DMS153 treated with DMSO at 0.1 percent for 48 hours (cell line): ENCODE results near the gene NDUFA5.

Experiments
- DNase-seq: peaks from one replicate; lab custom pipeline; 2025; ENCODE audit not compliant: unreplicated experiment; lab: John Stamatoyannopoulos, UW

NDUFA5 gene

DNA sequence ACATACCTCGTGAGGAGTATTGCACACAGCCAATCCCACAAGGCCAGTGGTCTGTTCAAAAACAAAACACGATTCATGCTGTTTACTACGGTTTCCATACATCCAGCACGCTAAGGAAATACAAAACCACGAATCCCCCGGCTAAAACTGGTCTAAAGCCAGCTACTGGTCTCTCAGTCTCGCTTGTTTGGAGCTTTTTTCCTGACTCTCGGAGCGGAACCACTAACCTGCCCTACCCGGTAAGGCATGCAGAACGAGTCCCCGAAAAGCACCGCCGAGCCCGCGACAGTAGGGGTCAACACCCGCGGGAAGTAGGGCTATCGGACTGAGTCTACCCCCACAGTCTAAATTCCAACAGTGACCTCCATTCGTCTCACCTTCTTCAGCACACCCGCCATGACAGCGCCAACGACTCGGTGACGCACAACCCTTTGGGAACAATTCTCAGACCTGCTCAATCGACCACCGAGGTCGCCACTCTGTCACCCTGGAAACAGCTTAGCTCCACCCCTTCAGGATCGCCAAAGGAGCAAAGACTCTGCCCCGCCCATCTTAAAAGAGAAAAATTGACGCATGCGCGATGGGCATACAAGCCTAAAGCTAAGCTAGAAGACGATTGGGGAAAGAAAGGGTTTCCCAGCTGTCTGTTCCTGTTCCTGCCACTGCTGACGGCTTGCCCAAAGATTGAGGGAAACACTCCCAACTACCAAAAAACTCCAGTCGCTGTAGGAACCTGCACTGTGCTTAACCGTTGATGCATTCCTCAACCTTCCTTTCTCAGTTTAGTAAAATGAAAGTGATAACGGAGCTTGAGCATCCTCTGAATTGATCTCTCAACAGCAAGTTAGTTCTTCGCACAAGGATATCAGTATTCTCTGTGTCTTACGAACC, at the start of gene NDUFA5:
Gene NDUFA5, minus strand, starts transcription at position 421 of the 891 bp plus-strand sequence. Its CDS starts 23 bp downstream, at position 398.
- peak; percentile 98 for DNase-seq

DNA sequence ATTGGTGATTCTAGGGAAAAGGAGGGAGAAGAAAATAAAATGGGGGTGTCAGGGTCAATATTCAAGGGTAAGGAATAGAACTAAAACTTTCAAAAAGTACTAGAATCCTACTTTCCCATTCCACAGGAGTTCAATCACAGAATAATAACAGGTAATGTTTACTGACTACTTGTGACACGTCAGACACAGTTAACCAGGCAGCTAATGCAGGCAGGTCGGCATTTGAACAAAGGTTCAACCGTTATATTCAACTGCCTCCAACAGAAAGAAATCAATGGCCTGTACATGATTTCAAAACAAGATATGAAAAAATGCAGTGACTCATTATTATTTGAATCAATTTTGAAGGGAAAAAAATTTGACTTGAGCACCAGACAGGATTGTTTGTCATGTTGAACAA, 47.1 kb upstream of the NDUFA5 start:
- no peak for DNase-seq

DNA sequence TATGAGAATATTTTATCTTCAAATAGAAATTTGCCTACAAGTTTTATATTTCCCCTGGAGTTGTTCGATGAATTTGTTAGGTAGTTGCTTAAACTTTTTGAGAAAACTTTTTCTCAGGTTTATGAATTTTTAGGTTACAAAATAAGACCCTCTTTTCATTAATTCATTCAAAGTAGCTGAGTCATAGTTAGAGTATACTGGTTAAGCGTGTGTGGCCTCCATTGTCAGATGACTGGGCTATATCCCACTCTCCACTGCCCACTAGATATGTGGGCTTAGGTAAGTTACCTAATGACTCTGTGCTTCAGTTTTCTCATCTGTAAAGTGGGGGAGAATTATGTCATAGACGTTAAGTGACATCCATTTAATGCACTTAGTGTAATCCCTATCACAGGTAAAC, 45.0 kb upstream of the NDUFA5 start:
- DNase-seq: no peak

DNA sequence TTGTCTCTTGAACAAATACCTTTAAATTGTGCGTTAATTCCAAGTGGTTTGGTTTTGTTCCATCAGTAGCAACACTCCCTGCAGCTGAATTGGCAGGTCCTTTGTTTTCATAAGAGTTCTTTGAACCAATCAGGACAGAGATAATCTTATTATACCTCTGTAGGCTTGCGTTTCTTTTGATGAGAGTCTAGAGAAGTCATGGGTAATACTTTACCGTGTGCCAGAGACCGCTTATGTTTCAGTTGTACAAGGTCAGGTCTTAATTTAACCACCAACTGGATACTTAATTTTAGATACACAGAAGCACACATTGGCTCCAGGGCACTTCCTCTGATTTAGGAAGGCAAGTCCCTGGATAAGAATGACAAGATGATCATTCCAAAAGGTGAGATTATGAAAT, 43.9 kb upstream of the NDUFA5 start, which contains the start of gene ASB15:
Gene ASB15, plus strand, starts transcription at position 292 of the 400 bp plus-strand sequence. CDS start 12,682 bp downstream, outside the sequence.
- DNase-seq: peak; percentile 29

DNA sequence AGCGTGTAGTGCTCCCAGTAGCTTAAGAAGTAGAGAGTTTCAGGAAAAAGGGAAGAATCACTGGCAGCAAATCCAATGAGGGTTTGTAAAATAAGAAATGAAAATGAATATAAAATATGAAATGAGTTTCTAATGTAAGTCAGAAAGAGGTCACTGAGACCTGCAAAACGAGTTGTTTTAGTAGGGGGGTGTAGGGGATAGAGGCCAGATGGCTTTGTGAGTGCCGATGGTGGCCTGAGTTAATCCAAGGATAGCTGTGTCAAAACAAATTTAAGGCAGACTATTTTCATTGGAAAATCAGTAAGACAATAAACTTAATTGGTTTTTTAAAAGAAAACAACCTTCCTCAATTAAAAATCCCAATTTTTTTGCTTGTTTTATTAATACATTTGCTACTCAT, 43.3 kb upstream of the NDUFA5 start:
- no peak for DNase-seq

DNA sequence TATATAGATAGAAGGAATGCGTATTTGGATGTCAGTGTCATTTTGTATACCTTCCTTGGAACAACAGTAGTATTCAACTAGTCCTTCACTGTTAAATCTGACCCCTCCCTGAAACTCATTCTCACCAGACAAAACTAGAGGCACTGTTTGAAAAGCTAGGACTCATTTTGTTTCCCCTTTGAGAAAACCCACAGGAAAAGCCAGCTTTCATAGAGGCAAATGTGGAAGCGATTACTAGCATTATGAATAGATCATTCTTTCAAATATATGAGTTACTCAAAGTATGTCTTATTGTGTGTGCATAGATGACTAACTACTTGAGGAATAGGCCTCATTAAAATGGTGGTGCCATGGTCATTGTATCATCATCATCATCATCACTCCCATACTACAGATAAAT, 42.1 kb upstream of the NDUFA5 start:
- DNase-seq: no peak

DNA sequence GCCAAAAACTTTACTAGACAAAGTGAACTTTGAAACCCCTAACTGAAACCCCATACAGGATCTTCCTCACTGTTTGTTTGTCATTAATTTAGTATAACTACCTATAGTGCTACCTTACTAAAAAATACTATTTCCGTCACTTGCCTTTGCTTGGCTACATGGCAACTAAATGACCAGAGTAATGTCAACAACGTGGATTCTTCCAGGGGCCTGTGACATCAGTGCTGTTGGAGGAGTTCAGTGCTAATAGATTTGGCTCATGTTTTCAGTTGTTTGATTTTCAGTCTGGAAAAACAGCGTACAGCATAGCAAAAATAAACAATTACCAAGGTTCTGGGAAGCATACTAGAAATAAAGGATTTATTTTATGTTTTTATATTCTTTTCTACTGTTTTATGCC, 41.0 kb upstream of the NDUFA5 start:
- no peak for DNase-seq

DNA sequence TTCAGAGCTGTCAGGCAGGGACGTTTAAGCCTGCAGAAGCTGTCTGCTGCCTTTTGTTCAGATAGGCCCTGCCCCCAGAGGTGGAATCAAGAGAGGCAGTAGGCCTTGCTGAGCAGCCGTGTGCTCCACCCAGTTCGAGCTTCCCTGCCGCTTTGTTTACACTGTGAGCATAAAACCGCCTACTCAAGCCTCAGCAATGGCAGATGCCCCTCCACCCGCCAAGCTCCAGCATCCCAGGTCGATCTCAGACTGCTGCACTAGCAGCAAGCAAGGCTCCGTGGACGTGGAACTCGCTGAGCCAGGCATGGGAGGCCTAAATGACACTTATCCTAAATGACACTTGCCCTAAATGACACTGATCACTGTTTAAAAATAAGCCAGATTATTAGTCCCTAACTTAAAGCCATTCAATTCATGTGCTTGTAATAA, 37.2 kb upstream of the NDUFA5 start:
- DNase-seq: peak; percentile 73

DNA sequence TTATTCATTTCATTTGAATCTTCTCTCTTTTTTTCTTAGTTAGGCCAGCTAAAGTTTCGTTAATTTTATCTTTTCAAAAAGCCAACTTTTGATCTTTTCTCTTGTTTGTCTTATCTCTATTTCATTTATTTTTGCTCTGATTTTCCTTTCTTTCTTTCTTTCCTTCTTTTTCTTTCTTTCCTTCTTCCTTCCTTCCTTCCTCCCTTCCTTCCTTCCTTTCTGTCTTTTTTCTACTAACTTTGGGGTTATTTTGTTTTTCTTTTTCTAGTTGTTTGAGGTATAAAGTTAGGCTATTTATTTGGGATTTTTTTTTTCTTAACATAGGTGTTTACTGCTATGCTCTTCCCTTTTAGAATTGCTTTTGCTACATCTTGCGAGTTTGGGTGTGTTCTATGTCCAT, 30.8 kb upstream of the NDUFA5 start:
- DNase-seq: no peak

DNA sequence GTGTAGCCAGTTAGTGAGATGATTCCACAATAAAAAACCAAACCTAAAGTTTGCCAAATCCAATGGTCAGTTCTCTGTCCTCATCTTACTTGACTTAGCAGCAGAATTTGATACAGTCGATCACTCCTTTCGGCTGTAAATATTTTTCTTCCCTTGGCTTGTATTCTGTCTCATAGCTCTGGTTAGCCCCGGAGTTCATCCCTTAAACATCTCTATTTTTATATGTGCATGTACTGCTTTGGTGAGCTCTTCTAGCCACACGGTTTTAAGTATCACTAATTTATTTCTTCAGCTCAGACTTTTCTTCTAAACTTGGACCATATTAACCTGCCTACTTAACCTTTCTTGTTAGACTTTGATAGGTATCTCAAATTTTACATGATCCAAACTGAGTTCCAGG, 26.2 kb upstream of the NDUFA5 start:
- DNase-seq: no peak

DNA sequence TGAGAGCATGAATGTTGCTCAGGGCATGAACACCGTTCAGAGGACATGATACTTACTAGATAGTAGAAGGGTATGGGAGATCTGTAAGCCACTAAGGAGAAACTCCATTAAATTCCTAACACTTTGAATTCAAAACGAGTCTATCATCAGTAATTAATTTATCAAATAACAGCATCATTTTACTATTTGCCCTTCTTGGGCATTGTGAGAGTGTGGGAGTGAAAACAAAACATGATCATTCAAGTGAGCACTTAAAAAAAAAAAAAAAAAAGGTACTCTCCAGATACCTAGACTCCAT, 23.5 kb upstream of the NDUFA5 start:
- DNase-seq: no peak

DNA sequence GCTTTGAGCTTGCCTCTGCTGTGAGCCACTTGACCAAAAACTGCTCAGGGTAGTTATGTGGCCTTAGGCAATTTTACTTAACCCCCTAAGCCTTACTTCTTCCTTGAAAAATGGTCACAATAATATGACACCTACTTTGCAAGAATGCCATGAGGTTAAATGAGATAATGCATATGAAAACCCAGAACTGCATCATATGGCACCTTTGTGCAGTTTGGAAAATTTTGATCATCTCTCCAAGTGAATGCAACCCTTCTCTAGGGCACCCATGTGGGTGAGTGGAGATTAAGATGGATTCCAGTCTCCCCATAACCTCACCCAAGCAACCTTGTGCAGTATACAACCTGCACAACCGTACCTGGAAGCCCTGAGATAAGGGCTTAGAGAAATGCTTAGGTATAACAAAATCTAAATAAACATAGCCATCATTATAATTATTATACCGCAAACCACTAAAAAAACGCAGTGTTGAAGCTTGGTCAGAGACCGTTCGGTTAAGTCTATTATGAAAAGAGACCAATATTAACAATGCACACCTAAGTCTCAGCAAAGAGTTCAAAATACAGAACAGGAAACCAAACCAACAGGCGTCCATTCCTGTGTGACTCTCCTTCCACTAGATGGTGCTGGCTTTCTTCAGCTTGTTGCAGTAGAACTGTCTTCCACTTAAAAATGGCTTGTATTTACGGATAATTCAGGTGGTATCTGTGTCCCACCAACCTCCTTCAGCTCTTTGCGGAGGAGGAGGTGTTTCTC, 23.0 kb upstream of the NDUFA5 start:
- peak; percentile 52 for DNase-seq

DNA sequence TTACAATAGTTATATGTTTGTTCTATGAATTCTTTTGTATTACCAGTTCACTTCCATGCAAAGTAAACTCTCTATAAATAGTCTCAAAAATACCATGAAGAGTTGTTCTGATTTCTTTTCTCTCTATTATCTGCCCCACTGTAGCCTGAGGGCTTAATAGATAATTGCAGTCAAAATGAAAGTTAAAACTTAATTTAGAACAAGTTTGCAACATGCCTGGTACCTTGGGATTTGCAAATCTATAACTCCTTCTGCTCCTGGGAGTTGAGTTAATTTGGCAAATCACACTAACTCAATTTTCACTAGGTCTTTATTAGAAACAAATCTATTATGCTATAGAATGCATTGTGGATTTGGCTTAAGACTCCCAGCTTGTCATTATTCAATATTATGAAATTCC, 21.8 kb upstream of the NDUFA5 start:
- no peak for DNase-seq

DNA sequence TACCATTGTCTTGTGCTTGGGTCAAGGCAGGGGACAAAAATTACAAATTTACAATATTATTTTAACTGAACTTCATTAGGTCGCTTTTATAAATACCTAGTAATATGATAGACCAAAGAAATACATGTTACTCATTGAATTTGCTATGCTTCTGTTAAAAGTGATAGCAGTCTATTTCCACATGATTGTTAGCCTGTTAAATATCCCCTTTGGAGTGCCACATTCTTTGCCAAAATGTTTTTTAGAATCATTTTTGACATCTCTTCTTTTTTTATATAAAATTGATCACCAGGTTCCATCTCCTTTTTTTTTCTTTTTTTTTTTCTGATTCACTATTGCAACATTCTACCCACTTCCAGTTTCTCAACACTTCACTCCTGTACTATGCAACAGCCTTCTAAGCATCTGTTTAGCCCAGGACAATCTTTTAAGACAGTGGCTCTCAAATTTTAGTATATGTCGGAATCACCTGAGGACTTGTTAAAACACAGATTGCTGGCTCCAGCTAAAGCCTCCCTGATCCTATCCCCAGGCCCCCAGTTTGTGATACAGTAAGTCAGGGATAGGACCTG, 16.4 kb upstream of the NDUFA5 start:
- DNase-seq: no peak

DNA sequence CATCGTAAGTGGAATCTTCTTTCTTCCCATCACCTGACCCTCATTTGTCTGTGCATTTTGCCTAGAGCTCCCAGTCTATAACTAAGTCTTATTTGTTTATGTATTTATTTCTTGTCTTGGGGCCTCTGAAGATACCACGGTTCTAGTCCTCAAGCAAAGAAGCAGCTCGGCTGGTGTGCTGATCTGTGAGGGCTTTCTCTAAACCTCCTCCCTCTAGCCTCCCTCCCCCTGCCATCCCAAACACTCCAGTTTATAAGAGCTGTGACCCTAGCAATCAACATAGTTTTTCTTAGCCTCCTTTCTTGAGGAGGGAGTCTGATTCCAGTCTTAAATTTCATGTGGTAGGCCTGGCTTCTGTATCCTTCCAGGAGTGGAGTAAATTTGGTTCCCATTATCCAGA, 15.7 kb upstream of the NDUFA5 start:
- DNase-seq: no peak

DNA sequence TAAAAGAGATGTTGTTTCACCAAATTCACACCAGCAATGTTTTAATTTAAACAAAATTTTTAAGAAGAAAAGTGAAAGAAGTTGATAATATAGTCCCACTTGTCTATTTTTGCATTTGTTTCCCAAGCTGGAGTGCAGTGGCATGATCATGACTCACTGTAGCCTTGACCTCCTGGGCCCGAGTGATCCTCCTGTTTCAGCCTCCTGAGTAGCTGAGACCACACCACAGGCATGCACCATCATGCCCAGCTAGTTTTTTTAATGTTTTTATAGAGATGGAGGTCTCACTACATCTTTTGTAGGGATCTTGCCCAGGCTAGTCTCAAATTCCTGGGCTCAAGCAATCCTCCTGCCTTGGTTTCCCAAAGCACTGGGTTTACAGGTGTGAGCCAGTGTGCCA, 14.1 kb upstream of the NDUFA5 start:
- no peak for DNase-seq

DNA sequence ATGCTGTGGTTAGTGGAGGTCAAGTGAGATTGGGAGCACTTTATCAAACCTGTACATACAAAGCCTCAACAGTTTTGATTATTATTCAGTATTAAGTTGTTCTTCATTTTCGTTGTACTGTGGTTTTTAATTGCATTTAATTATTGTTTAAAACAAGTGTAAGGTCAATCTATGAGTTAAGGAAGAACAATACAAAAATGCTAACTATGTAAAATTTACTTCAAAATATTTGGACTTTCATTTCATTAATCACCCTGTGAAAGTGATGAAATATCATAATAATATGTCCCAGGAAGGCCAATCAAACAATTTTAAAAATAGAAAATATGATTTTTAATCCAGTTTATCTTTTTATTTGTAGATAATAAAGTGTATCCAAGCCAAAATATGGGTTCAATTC, 13.6 kb upstream of the NDUFA5 start:
- no peak for DNase-seq

DNA sequence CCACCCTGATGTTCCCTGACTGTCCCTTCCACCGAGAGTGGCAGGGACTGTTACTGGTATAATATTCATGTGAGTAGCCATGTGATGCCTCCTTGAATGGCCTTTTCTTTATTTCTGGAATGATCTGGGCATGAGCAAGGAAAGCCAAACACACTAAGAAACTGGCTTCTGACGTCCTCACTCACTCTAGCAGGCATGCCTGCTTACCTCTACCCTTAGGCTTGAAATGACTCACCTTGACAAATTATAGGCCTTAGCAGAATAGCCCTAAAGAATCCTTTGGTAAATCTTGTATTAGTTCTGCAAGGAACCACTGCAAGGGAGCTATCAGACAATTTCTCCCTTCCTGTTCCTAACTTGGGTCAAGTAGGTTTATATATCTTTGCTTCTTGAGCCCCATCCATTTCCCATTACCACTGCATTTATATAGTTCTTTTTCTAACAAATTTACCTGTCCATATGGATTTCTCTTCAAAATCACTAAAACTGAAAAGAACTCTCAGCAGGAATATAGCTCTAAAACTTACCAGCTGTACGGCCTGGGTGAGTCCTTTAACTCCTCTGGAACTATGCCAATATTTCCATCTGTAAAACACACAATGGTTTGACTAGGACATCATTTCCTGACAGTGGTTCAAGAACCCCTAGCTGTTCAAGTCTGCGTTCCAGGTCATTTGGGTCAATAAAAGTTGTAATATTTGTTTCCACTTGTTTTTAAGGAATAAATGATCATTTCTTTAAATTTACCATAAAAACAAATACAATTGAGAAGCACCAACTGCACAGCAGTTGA, 13.0 kb upstream of the NDUFA5 start:
- no peak for DNase-seq

DNA sequence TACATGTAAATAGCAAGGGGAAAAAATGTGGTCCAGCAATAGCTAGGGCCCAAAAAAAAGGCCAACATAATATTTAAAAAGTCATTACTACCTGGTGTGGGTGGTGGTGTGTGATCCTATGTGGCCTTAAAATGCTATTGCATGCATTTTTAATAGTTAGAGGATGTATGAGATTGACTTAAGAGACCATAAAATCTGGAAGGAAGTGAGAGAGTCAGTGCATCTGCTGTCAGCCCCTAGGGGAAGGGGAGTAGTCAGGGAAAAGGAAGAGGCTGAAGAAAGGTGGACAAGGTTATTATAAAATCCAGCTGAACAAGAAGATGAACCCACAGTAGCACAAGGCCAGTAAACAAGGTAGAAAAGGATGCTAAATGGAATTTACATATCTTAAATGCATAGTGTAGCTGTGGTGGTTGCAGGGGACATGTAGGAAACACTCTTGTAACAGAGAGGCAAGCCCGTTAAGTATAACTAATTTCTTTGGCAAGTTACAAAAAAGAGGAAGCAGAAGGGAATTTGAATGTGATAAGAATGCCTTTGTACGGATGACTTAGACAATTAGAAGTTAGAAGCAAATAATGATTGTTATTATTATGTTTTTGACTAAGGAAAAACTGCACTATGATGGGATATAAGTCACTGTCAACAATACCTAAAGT, 11.9 kb upstream of the NDUFA5 start:
- DNase-seq: no peak

DNA sequence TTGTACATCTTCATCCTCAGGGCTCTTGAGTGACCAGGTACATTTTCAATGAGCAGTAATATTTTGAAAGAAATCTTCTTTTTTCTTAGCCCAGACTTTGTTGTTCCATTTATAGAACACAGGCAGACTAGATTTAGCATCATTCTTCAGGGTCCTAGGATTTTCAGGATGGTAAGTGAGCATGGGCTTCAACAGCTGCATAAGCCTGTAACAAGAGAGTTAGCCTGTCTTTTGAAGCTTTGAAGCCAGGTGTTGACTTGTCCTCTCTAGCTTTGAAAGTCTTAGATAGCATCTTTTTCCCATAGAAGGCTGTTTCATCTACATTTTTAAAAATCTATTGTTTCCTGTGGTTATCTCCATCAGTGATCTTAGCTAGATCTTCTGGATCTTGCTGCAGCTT, 4.5 kb upstream of the NDUFA5 start:
- DNase-seq: no peak
